HepG2 (cell line): ENCODE measurements around the gene DMGDH. TPM values are rescaled to one million over a fixed set of nuclear protein-coding genes. Genes with fewer than 3 reads are reported as not detected.
A peak's percentile ranks its signal among the peaks of the same experiment; 100 is the strongest.

Experiments used
- ATAC-seq: fragments of 200-7000 bp; cut with Tn5 transposase; 3 replicates; pipeline ENCODE4 v1.9.1; 2020; ENCODE audit warnings: mild to moderate bottlenecking, moderate library complexity
- BruUV-seq: library from RNA; stranded (reverse); fragments of 400-500 nt; replicated peaks from 2 replicates; lab custom pipeline; 2021; lab: Mats Ljungman, UMichigan
- CTCF ChIA-PET: fragments of 300-600 bp; formaldehyde crosslinking; extraction: SDS; loops from one replicate; lab custom pipeline; 2021; ENCODE audit warnings: low total read pairs, inconsistent platforms, low intra/inter-chr PET ratio; lab: Yijun Ruan, JAX
- POLR2A ChIA-PET: fragments of 350-600 bp; sonication (Branson Sonifier 250); formaldehyde crosslinking; loops from one replicate; lab custom pipeline; 2020; ENCODE audit warnings: antibody characterized with exemption, inconsistent platforms; lab: Yijun Ruan, JAX
- DNase-seq: peaks from one replicate; pipeline ENCODE4 v3.0.0-alpha.2; 2015; ENCODE audit warnings: low spot score
- FAIRE-seq: peaks from 3 replicates; lab custom pipeline; 2011; peaks lifted over from hg19 to GRCh38; lab: Jason Lieb, UNC
- H2AFZ ChIP-seq: one replicate; pipeline ENCODE4 v1.6.1; 2011; ENCODE audit warnings: low read length, inconsistent platforms
- H3K27ac ChIP-seq: fragments of 300-600 bp; 3 replicates; pipeline ENCODE4 v1.8.0; 2011; ENCODE audit warnings: mixed run types, mild to moderate bottlenecking, mixed read lengths, low read length, inconsistent platforms; ENCODE audit not compliant: insufficient read depth; ENCODE audit errors: extremely low read length
- H3K27me3 ChIP-seq, 2 experiments: fragments of 200-600 bp in 1 of 2; 2 replicates in 1 of 2; 3 replicates in 1 of 2; pipeline versions ENCODE4 v1.6.0 to v1.8.0; 2011; ENCODE audit warnings: low read length in 2 of 2, mild to moderate bottlenecking in 2 of 2, moderate library complexity in 2 of 2, inconsistent platforms in 1 of 2; ENCODE audit not compliant: insufficient read depth in 2 of 2, control insufficient read depth in 1 of 2
- H3K36me3 ChIP-seq, 2 experiments: fragments of 200-600 bp in 1 of 2; replicated peaks in 1 of 2; 2 replicates in 1 of 2; 3 replicates in 1 of 2; pipeline versions ENCODE4 v1.5.1 to v1.8.0; 2011; ENCODE audit warnings: low read length in 2 of 2, inconsistent platforms in 1 of 2; ENCODE audit not compliant: insufficient read depth in 2 of 2, control insufficient read depth in 1 of 2
- H3K4me1 ChIP-seq: 2 replicates; pipeline ENCODE4 v1.5.1; 2012; ENCODE audit warnings: low read length, inconsistent platforms; ENCODE audit not compliant: insufficient read depth
- H3K4me2 ChIP-seq: 2 replicates; pipeline ENCODE4 v1.6.0; 2011; ENCODE audit warnings: low read depth, low read length, inconsistent platforms
- H3K4me3 ChIP-seq, 3 experiments: fragments of 200-600 bp in 1 of 3; sonication (generic), shearing (Covaris generic) in 1 of 3; replicated peaks in 1 of 3; 2 replicates each; pipeline ENCODE4 v1.5.1; 2011 to 2016; ENCODE audit warnings: low read length in 3 of 3, inconsistent platforms in 2 of 3, low read depth in 2 of 3, mild to moderate bottlenecking in 2 of 3, control low read depth in 1 of 3, mixed read lengths in 1 of 3; ENCODE audit not compliant: insufficient read depth in 1 of 3
- H3K79me2 ChIP-seq: one replicate; pipeline ENCODE4 v1.6.1; 2011; ENCODE audit warnings: low read length, inconsistent platforms; ENCODE audit not compliant: insufficient read depth
- H3K9ac ChIP-seq: 2 replicates; pipeline ENCODE4 v1.6.0; 2011; ENCODE audit warnings: mild to moderate bottlenecking, low read depth, low read length, inconsistent platforms; ENCODE audit not compliant: insufficient read depth
- H3K9me3 ChIP-seq: 2 replicates; pipeline ENCODE4 v1.5.1; 2012; ENCODE audit warnings: mild to moderate bottlenecking, low read length
- H4K20me1 ChIP-seq: 2 replicates; pipeline ENCODE4 v1.6.0; 2011; ENCODE audit warnings: inconsistent platforms, mild to moderate bottlenecking, low read length, moderate library complexity; ENCODE audit not compliant: insufficient read depth
- ISL2 ChIP-seq: sonication (generic); formaldehyde crosslinking; IDR thresholded peaks from 2 replicates; pipeline ENCODE4 v1.5.0; 2020; ENCODE audit warnings: missing genetic modification reagents
- KDM5A ChIP-seq: fragments of 200-600 bp; sonication (generic); IDR thresholded peaks from 2 replicates; pipeline ENCODE4 v1.7.0; 2018; ENCODE audit warnings: antibody characterized with exemption, mild to moderate bottlenecking, low read length, borderline replicate concordance
- MED1 ChIP-seq: sonication (generic); formaldehyde crosslinking; IDR thresholded peaks from 2 replicates; pipeline ENCODE4 v1.4.0; 2020; ENCODE audit warnings: missing genetic modification reagents
- MXD4 ChIP-seq: IDR thresholded peaks from 2 replicates; pipeline ENCODE4 v1.6.1; 2016; ENCODE audit warnings: mild to moderate bottlenecking, missing biosample characterization, missing genetic modification reagents
- SMC3 ChIP-seq: IDR thresholded peaks from 2 replicates; pipeline ENCODE4 v1.6.1; 2011; ENCODE audit warnings: low read length, improper control_type of control experiment
- SOX6 ChIP-seq, 2 experiments: fragments of 450-650 bp in 1 of 2; sonication (generic) in 1 of 2; formaldehyde crosslinking in 1 of 2; IDR thresholded peaks; 2 replicates each; pipeline versions ENCODE4 v1.4.0 to v1.6.1; 2017 to 2020; ENCODE audit warnings: antibody characterized with exemption in 1 of 2, mild to moderate bottlenecking in 1 of 2, missing genetic modification reagents in 1 of 2
- SP140L ChIP-seq: sonication (generic); formaldehyde crosslinking; IDR thresholded peaks from 2 replicates; pipeline ENCODE4 v1.4.0; 2020; ENCODE audit warnings: missing genetic modification reagents, borderline replicate concordance
- STAG1 ChIP-seq: sonication (generic); formaldehyde crosslinking; IDR thresholded peaks from 2 replicates; pipeline ENCODE4 v1.4.0; 2020; ENCODE audit warnings: missing genetic modification reagents
- TEAD3 ChIP-seq: optimal IDR thresholded peaks from 2 replicates; pipeline ENCODE3; 2016; ENCODE audit warnings: borderline replicate concordance
- ZMYM4 ChIP-seq: sonication (generic); formaldehyde crosslinking; IDR thresholded peaks from 2 replicates; pipeline ENCODE4 v1.8.1; 2023; ENCODE audit warnings: mild to moderate bottlenecking, missing genetic modification reagents
- ZNF468 ChIP-seq: sonication (generic); formaldehyde crosslinking; IDR thresholded peaks from 2 replicates; pipeline ENCODE4 v1.8.0; 2022; ENCODE audit warnings: mild to moderate bottlenecking, moderate library complexity, missing genetic modification reagents
- ZNF558 ChIP-seq: sonication (generic); formaldehyde crosslinking; IDR thresholded peaks from 2 replicates; pipeline ENCODE4 v1.9.0; 2022; ENCODE audit warnings: mild to moderate bottlenecking, missing genetic modification reagents, borderline replicate concordance
- ZNF598 ChIP-seq: sonication (generic); formaldehyde crosslinking; IDR thresholded peaks from 2 replicates; pipeline ENCODE4 v1.5.1; 2020; ENCODE audit warnings: mild to moderate bottlenecking, missing genetic modification reagents, borderline replicate concordance
- ZNF687 ChIP-seq: sonication (generic); formaldehyde crosslinking; IDR thresholded peaks from 2 replicates; pipeline ENCODE4 v1.5.1; 2020; ENCODE audit warnings: mild to moderate bottlenecking, missing genetic modification reagents, moderate library complexity
- WGBS: methylation state at CpG from one replicate; pipeline ENCODE4 v1.1.6; 2017; ENCODE audit warnings: low lambda C conversion rate; 5-methylcytosine and 5-hydroxymethylcytosine counted together
- in situ Hi-C: cut with HindIII; loops from 2 replicates; pipeline ENCODE4 v1.10.0; 2017; ENCODE audit warnings: low pct_unique_long_range_greater_than_20kb; ENCODE audit not compliant: extremely low pct_ligation_motif_present
- intact Hi-C: fragments of 100-400 bp; cut with micrococcal nuclease; formaldehyde crosslinking; loops from one replicate; pipeline ENCODE4 v1.10.0; 2022; ENCODE audit not compliant: unreplicated experiment
- polyA plus RNA-seq, 8 experiments: library from polyadenylated mRNA; depleted of rRNA in 3 of 8; stranded (reverse) in 7 of 8; unstranded in 1 of 8; fragments of >200 nt; fragmentation: Illumina TruSeq in 4 of 8; extraction: Trizol in 4 of 8; gene quantifications; 2 replicates each; pipeline versions ENCODE4 v1.2.1 to v1.2.3, GENCODE V29; 2011 to 2016; ENCODE audit warnings: low read depth in 4 of 8, missing spikeins in 1 of 8, mixed read lengths in 1 of 8; ENCODE audit not compliant: insufficient read depth in 1 of 8
- total RNA-seq, 5 experiments: library from RNA; depleted of rRNA; stranded (reverse); fragments of >200 nt; fragmentation: Illumina TruSeq; extraction: Trizol; gene quantifications; 2 replicates each; pipeline ENCODE4 v1.2.3, GENCODE V29; 2016; ENCODE audit warnings: low read depth in 1 of 5
- TF ChIP-seq, protein P1 (sequence below): IDR thresholded peaks from 2 replicates; pipeline ENCODE4 v1.6.1; 2018; ENCODE audit warnings: missing genetic modification reagents, mild to moderate bottlenecking, missing compliant biosample characterization
- TF ChIP-seq, protein P2 (sequence below): sonication (generic); formaldehyde crosslinking; IDR thresholded peaks from 2 replicates; pipeline ENCODE4 v1.5.0; 2020; ENCODE audit warnings: mild to moderate bottlenecking, missing genetic modification reagents, moderate library complexity

The DMGDH gene
- total and polyA plus RNA-seq, 2 of the 13 experiments (the other 11 are each of a cell fraction or from before 2014, with no cell fraction given) = 3.6 to 7.9 TPM

- Histone ChIP-seq H3K9ac (no peak overlapping the region), H3K27ac (no peak overlapping the region), H3K79me2 (no peaks in the 10 kb centered on the region), H3K4me3 (no peak overlapping the region), H3K4me1 (peaks cover 39% of the 10 kb centered on the region), H3K36me3 (no peaks in the 10 kb centered on the region), H2AFZ (no peak overlapping the region), H3K4me2 (no peak overlapping the region), H4K20me1 (no peaks in the 10 kb centered on the region), H3K9me3 (no peaks in the 10 kb centered on the region), H3K27me3 (no peaks in the 10 kb centered on the region)
- intact Hi-C loops = loop anchor here (1.0 to 10.0 kb wide), 5 partner anchors 85 to 440 kb away; no protein-coding TSS in a partner anchor
- in situ Hi-C loops = loop anchor here (5.0 kb wide), 1 partner anchor 107 kb away; no protein-coding TSS in a partner anchor
- WGBS = 52% methylated on average over 13 of the region's 13 CpGs
- peak; percentile 41 for DNase-seq
- ChIA-PET POLR2A (interaction anchor here (0.9 to 1.5 kb wide), 3 partner anchors 39 to 108 kb away, joined by 3 to 11 read pairs (median 4); partner anchors contain the start of genes ARSB, BHMT2 and DMGDH), CTCF (interaction anchor here (1.8 to 2.4 kb wide), 3 partner anchors 85 to 175 kb away, joined by 8 to 53 read pairs (median 17); no protein-coding TSS in a partner anchor)
- peak; percentile 50 for FAIRE-seq
- peak; percentile 71 for ATAC-seq
- BruUV-seq = no TSS peak
- TF ChIP-seq KDM5A (no peak), ZNF468 (CRISPR knock-in tag) (no peak), TEAD3 (CRISPR knock-in tag) (peak; percentile 29), ZMYM4 (CRISPR knock-in tag) (no peak), SOX6 (IDR thresholded peaks at IDR 0.05) (no peak), SOX6 (CRISPR knock-in tag; IDR thresholded peaks at IDR 0.05) (0 out of 2 replicates have a peak, but pooled peaks have one; percentile 17), STAG1 (peak; percentile 92), ZNF598 (CRISPR knock-in tag) (0 out of 2 replicates have a peak, but pooled peaks have one; percentile 42), ISL2 (CRISPR knock-in tag) (0 out of 2 replicates have a peak, but pooled peaks have one; percentile 22), MXD4 (no peak), SP140L (CRISPR knock-in tag) (peak; percentile 54; the same call in 1 of the 2 replicates), ZNF558 (CRISPR knock-in tag) (no peak), SMC3 (peak; percentile 97), ZNF687 (CRISPR knock-in tag) (peak; percentile 26), MED1 (CRISPR knock-in tag) (0 out of 2 replicates have a peak, but pooled peaks have one; percentile 20)
- TF ChIP-seq, protein P1, sequence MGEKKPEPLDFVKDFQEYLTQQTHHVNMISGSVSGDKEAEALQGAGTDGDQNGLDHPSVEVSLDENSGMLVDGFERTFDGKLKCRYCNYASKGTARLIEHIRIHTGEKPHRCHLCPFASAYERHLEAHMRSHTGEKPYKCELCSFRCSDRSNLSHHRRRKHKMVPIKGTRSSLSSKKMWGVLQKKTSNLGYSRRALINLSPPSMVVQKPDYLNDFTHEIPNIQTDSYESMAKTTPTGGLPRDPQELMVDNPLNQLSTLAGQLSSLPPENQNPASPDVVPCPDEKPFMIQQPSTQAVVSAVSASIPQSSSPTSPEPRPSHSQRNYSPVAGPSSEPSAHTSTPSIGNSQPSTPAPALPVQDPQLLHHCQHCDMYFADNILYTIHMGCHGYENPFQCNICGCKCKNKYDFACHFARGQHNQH (CRISPR knock-in tag) = 0 out of 2 replicates have a peak, but pooled peaks have one; percentile 40
- TF ChIP-seq, protein P2, sequence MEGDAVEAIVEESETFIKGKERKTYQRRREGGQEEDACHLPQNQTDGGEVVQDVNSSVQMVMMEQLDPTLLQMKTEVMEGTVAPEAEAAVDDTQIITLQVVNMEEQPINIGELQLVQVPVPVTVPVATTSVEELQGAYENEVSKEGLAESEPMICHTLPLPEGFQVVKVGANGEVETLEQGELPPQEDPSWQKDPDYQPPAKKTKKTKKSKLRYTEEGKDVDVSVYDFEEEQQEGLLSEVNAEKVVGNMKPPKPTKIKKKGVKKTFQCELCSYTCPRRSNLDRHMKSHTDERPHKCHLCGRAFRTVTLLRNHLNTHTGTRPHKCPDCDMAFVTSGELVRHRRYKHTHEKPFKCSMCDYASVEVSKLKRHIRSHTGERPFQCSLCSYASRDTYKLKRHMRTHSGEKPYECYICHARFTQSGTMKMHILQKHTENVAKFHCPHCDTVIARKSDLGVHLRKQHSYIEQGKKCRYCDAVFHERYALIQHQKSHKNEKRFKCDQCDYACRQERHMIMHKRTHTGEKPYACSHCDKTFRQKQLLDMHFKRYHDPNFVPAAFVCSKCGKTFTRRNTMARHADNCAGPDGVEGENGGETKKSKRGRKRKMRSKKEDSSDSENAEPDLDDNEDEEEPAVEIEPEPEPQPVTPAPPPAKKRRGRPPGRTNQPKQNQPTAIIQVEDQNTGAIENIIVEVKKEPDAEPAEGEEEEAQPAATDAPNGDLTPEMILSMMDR (CRISPR knock-in tag) = peak; percentile 84
These were observed 44.4 kb downstream of the DMGDH start for GRCh38 chr5:79025054-79025472.
